Gastrocnemius medialis (tissue), 4 donors: ENCODE data around the gene CNKSR1.

Experiments
- CTCF ChIP-seq, 5 experiments: fragments of 450-650 bp in 3 of 5; fragments of 200-600 bp in 2 of 5; sonication (generic) in 2 of 5; IDR thresholded peaks in 4 of 5; conservative IDR thresholded peaks in 1 of 5; 1 replicate in 4 of 5; 2 replicates in 1 of 5; pipeline ENCODE4 v1.5.1; 2016 to 2019; ENCODE audit warnings: antibody characterized with exemption in 5 of 5, mild to moderate bottlenecking in 3 of 5, moderate library complexity in 3 of 5
- POLR2A ChIP-seq, 2 donors: fragments of 450-650 bp; IDR thresholded peaks; one replicate each; pipeline ENCODE4 v1.6.1; 2017; ENCODE audit warnings: antibody characterized with exemption in 2 of 2, mild to moderate bottlenecking in 2 of 2, moderate library complexity in 2 of 2

- TF ChIP-seq CTCF (IDR thresholded peaks at IDR 0.05 in 4 of 5, conservative IDR thresholded peaks at IDR 0.05 in 1 of 5) (no peak), POLR2A (IDR thresholded peaks at IDR 0.05) (no peak)
Observed at GRCh38 chr1:26189331-26189730, 12.0 kb downstream of the CNKSR1 start.
